NCI-H82 (cell line): ENCODE results near the gene TMEM247.
A peak's percentile ranks its signal among the peaks of the same experiment; 100 is the strongest.
"Not testable (repeated sequence)": the region's sequence is repeated elsewhere in the genome, so short reads cannot be mapped to it uniquely, and the experiment has no call there.

Source experiments
- DNase-seq: peaks from one replicate; lab custom pipeline; 2025; lab: John Stamatoyannopoulos, UW

TMEM247 gene

DNA sequence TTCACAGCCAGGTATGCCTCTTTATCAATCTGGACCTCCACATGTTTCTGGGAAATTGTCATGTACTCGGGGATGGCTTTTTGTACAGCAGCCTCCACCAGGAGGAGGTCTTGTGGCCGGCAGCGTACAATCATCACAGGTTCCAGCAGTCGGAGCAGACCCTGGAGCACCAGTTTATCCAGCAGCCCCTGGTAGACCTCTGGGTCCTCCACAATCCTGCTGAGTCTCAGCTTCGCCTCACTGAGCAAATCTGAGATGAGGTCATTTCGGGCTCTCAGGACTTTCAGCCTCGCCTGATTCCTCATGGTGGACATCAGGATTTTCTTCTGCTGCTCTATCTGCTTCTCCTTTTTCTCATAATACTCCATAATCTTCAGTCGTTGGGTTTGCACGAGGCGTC, 32.8 kb downstream of the TMEM247 start:
- no peak for DNase-seq

DNA sequence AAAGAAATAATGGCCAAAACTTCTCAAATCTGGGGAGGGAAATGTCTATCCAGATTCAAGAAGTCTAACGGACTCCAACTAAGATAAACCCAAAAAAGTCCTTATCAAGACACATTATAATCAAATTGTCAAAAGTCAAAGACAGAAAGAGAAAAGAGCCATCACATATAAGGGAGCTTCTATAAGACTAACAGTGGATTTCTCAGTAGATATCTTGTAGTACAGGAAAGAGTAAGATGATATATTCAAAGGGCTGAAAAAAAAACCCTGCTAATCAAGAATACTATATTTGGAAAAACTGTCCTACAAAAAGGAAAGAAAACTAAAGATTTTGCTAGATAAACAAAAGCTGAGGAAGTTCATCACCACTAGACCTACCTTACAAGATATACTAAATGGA, 35.4 kb downstream of the TMEM247 start:
- DNase-seq: no peak

DNA sequence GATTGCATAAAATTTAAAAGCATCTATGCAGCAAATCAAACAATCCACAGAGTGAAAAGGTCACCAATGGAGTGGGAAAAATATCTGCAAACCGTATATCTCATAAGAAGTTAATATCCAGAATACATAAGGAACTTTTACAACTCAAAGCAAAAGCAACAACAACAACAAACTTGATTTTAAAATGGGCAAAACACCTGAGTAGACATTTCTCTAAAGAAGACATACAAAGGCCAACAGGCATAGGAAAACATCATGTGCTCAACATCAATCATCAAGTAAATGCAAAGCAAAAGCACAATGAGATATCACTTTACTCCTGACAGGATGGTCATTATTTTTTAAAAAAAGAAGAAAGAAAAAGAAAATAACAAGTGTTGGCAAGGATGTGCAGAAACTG, 38.1 kb downstream of the TMEM247 start:
- DNase-seq: no peak

- no peak for DNase-seq
Observed at GRCh38 chr2:46518861-46519260, 39.5 kb downstream of the TMEM247 start.

- peak; percentile 10 for DNase-seq
Observed at GRCh38 chr2:46519265-46519664, 39.9 kb downstream of the TMEM247 start.

GRCh38 chr2:46520130-46520711, 40.9 kb downstream of the TMEM247 start:
- DNase-seq: peak; percentile 48

DNA sequence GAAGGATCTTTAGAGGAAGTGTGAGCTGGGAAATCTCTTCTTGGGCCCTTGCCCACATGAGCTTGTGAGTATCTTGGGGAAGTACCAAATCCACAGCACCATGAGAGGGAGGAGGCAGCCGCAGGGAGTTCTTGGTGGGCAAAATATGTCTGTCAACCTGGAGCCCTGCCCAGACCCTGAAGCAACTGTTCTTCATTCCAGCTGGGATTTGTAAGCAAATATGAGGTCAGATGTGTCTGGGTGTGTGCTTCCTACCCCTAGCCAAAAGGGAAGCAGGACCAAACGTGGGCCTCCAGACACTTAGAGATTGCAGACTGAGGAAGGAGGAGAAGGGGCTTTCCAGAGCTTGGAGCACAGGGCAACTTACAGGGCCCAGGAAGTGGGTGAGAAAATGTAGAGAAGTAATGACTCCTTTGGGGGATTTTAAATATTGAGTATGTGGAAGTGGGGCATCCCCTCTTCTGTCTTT, 41.9 kb downstream of the TMEM247 start:
- no peak for DNase-seq

DNA sequence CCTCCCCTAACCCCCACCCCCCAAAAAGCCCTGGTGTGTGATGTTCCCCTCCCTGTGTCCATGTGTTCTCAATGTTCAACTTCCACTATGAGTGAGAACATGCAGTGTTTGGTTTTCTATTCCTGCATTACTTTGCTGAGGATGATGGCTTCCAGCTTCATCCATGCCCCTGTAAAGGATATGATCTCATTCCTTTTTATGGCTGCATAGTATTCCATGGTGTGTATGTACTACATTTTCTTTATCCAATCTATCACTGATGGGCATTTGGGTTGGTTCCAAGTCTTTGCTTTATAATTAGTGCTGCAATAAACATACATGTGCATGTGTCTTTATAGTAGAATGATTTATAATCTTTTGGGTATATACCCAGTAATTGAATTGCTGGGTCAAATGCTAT, 43.0 kb downstream of the TMEM247 start:
- not testable (repeated sequence) for DNase-seq

DNA sequence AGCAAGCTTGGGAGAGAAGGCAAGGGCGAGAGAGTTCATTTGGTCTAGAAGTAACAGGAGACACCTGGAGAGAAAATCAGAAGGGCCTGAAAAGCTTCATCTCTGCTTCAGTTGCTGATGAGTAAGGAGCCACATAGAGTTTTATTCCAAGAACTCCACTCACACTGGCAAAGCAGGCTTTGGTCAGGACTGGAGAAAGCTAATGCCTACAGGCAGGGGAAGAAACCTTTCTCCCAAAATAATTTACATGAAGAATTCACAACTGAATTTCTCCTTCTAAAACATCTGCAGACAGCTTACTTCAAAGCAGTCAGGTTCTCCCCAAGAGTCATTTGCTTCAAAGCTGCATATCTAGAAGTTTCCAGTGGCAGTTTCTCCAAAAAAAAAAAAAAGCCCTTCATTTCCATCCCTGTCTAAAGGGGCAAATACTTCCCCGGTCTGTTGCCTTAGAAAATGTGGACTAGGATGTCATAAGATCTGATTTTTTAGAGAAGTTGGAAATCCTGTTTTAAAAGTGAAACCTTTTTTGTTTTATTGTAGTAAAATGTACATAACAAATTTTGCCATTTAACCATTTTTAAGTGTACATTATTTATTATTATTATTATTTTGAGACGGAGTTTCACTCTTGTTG, 46.3 kb downstream of the TMEM247 start:
- DNase-seq: no peak

GRCh38 chr2:46528880-46529279, 49.5 kb downstream of the TMEM247 start:
- no peak for DNase-seq

GRCh38 chr2:46530639-46531038, 51.3 kb downstream of the TMEM247 start:
- no peak for DNase-seq

- DNase-seq: no peak
Observed at GRCh38 chr2:46531863-46532262, 52.5 kb downstream of the TMEM247 start.
